Limb (tissue), 2 donors: ENCODE results near the gene RALY.

Experiments
- DNase-seq, 2 donors: peaks; one replicate each; pipeline ENCODE4 v3.0.0-alpha.2; 2016; ENCODE audit errors: extremely low spot score in 2 of 2

Gene RALY

GRCh38 chr20:34076952-34077351 is 83.2 kb downstream of the RALY start:
- no peak for DNase-seq

GRCh38 chr20:34078540-34078939 is 84.8 kb downstream of the RALY start:
- DNase-seq: no peak

GRCh38 chr20:34079818-34080217 is 86.1 kb downstream of the RALY start:
- DNase-seq: no peak

GRCh38 chr20:34082232-34082887 is 88.6 kb downstream of the RALY start:
- no peak for DNase-seq

- peak in 1 of 2 donors; percentile 5 for DNase-seq
These were observed 89.4 kb downstream of the RALY start for GRCh38 chr20:34083137-34083536.

GRCh38 chr20:34083781-34084180 is 90.1 kb downstream of the RALY start:
- DNase-seq: no peak

GRCh38 chr20:34084227-34084923 is 90.7 kb downstream of the RALY start:
- DNase-seq: no peak

GRCh38 chr20:34085544-34086040 is 91.9 kb downstream of the RALY start:
- no peak for DNase-seq

GRCh38 chr20:34088305-34089174 is 94.8 kb downstream of the RALY start:
- DNase-seq: no peak

GRCh38 chr20:34089175-34089479 is 95.4 kb downstream of the RALY start:
- no peak for DNase-seq

GRCh38 chr20:34089655-34090345 is 96.1 kb downstream of the RALY start:
- no peak for DNase-seq

- no peak for DNase-seq
These were observed 96.9 kb downstream of the RALY start for GRCh38 chr20:34090645-34091044.

- DNase-seq: no peak
These were observed 98.0 kb downstream of the RALY start for GRCh38 chr20:34091637-34092200.

- DNase-seq: no peak
These were observed 100.2 kb downstream of the RALY start for GRCh38 chr20:34093895-34094294.

- no peak for DNase-seq
These were observed 102.1 kb downstream of the RALY start for GRCh38 chr20:34095825-34096224.

GRCh38 chr20:34096699-34097444 is 103.2 kb downstream of the RALY start:
- DNase-seq: no peak

- DNase-seq: no peak
These were observed 104.9 kb downstream of the RALY start for GRCh38 chr20:34098570-34098969.

- no peak for DNase-seq
These were observed 106.0 kb downstream of the RALY start for GRCh38 chr20:34099675-34100074.

- DNase-seq: no peak
These were observed 106.9 kb downstream of the RALY start for GRCh38 chr20:34100576-34100975.

GRCh38 chr20:34102342-34102741 is 108.6 kb downstream of the RALY start:
- no peak for DNase-seq

GRCh38 chr20:34104059-34104458 is 110.3 kb downstream of the RALY start:
- DNase-seq: no peak
